HEK293 (cell line): ENCODE data around the gene CPNE4.

ENCODE experiments used
- GLI4 ChIP-seq: fragments of 450-650 bp; formaldehyde crosslinking; IDR thresholded peaks from 2 replicates; pipeline ENCODE4 v1.5.1; 2016; ENCODE audit warnings: missing biosample characterization, missing genetic modification characterization
- KLF16 ChIP-seq: fragments of 450-650 bp; formaldehyde crosslinking; IDR thresholded peaks from 2 replicates; pipeline ENCODE4 v1.5.1; 2017; ENCODE audit warnings: missing biosample characterization, missing genetic modification characterization
- MZF1 ChIP-seq: fragments of 450-650 bp; formaldehyde crosslinking; IDR thresholded peaks from 2 replicates; pipeline ENCODE4 v1.5.1; 2017; ENCODE audit warnings: missing biosample characterization, missing genetic modification characterization, borderline replicate concordance
- ZBTB17 ChIP-seq: fragments of 450-650 bp; formaldehyde crosslinking; IDR thresholded peaks from 2 replicates; pipeline ENCODE4 v1.5.1; 2016; ENCODE audit warnings: missing biosample characterization, missing genetic modification characterization
- ZEB2 ChIP-seq: fragments of 450-650 bp; formaldehyde crosslinking; IDR thresholded peaks from 2 replicates; pipeline ENCODE4 v1.5.1; 2016; ENCODE audit warnings: missing biosample characterization, missing genetic modification characterization
- ZNF146 ChIP-seq: fragments of 450-650 bp; formaldehyde crosslinking; IDR thresholded peaks from 2 replicates; pipeline ENCODE4 v1.5.1; 2016; ENCODE audit warnings: missing biosample characterization, missing genetic modification characterization
- ZNF16 ChIP-seq: fragments of 450-650 bp; formaldehyde crosslinking; IDR thresholded peaks from 2 replicates; pipeline ENCODE4 v1.5.1; 2016; ENCODE audit warnings: low read depth, missing biosample characterization, missing genetic modification characterization
- ZNF175 ChIP-seq: fragments of 450-650 bp; formaldehyde crosslinking; IDR thresholded peaks from 2 replicates; pipeline ENCODE4 v1.5.1; 2016; ENCODE audit warnings: missing biosample characterization, missing genetic modification characterization
- ZNF624 ChIP-seq: fragments of 450-650 bp; formaldehyde crosslinking; IDR thresholded peaks from 2 replicates; pipeline ENCODE4 v1.5.1; 2017; ENCODE audit warnings: missing biosample characterization, missing genetic modification characterization
- TF ChIP-seq, protein P1 (sequence below): fragments of 450-650 bp; formaldehyde crosslinking; IDR thresholded peaks from 2 replicates; pipeline ENCODE4 v1.5.1; 2016; ENCODE audit warnings: missing biosample characterization, missing genetic modification characterization
- TF ChIP-seq, protein P2 (sequence below): fragments of 450-650 bp; formaldehyde crosslinking; IDR thresholded peaks from 2 replicates; pipeline ENCODE4 v1.5.1; 2017; ENCODE audit warnings: missing biosample characterization, mild to moderate bottlenecking, missing genetic modification characterization, moderate library complexity

DNA sequence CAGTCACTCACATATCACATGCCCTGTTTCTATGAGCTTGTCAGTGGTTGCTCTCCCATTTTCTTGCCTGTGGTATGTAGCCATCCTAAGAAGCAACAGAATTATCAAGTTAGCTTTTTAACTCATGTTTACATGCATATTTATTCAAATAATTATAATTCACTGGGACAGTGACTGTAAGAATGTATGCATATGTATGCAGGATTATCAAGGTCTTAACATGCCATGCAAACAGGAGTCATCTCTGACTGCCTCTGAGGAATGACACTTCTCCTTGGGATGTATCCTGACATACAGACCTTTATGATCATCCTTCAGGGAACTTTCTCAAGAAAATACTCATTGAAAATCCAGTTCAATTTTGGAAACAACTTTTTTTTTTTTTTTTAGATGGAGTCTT lies 240.9 kb downstream of the CPNE4 start:
- TF ChIP-seq, protein P1, sequence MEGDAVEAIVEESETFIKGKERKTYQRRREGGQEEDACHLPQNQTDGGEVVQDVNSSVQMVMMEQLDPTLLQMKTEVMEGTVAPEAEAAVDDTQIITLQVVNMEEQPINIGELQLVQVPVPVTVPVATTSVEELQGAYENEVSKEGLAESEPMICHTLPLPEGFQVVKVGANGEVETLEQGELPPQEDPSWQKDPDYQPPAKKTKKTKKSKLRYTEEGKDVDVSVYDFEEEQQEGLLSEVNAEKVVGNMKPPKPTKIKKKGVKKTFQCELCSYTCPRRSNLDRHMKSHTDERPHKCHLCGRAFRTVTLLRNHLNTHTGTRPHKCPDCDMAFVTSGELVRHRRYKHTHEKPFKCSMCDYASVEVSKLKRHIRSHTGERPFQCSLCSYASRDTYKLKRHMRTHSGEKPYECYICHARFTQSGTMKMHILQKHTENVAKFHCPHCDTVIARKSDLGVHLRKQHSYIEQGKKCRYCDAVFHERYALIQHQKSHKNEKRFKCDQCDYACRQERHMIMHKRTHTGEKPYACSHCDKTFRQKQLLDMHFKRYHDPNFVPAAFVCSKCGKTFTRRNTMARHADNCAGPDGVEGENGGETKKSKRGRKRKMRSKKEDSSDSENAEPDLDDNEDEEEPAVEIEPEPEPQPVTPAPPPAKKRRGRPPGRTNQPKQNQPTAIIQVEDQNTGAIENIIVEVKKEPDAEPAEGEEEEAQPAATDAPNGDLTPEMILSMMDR (tag by site-specific recombination) = no peak
- TF ChIP-seq ZBTB17 (tag by site-specific recombination) (no peak), GLI4 (no peak), ZEB2 (tag by site-specific recombination) (no peak), KLF16 (no peak), MZF1 (tag by site-specific recombination) (no peak), ZNF146 (tag by site-specific recombination) (no peak), ZNF16 (tag by site-specific recombination) (no peak), ZNF624 (no peak), ZNF175 (tag by site-specific recombination) (no peak)
- TF ChIP-seq, protein P2, sequence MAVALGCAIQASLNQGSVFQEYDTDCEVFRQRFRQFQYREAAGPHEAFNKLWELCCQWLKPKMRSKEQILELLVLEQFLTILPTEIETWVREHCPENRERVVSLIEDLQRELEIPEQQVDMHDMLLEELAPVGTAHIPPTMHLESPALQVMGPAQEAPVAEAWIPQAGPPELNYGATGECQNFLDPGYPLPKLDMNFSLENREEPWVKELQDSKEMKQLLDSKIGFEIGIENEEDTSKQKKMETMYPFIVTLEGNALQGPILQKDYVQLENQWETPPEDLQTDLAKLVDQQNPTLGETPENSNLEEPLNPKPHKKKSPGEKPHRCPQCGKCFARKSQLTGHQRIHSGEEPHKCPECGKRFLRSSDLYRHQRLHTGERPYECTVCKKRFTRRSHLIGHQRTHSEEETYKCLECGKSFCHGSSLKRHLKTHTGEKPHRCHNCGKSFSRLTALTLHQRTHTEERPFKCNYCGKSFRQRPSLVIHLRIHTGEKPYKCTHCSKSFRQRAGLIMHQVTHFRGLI = no peak
